SK-N-SH (cell line): Measurements from ENCODE around the gene SND1.

ENCODE experiments used
- CTCF ChIP-seq: fragments of 200-600 bp; sonication (generic); IDR thresholded peaks from 2 replicates; pipeline ENCODE4 v1.6.1; 2017; ENCODE audit warnings: antibody characterized with exemption, mild to moderate bottlenecking, moderate library complexity
- ELF1 ChIP-seq: IDR thresholded peaks from 2 replicates; pipeline ENCODE4 v1.4.0; 2012
- EZH2phosphoT487 ChIP-seq: fragments of 200-600 bp; sonication (generic); IDR thresholded peaks from 2 replicates; pipeline ENCODE4 v1.6.1; 2017; ENCODE audit warnings: low read depth, mixed run types, mild to moderate bottlenecking, antibody characterized with exemption, moderate library complexity, borderline replicate concordance
- NFIC ChIP-seq: IDR thresholded peaks from 2 replicates; pipeline ENCODE4 v1.4.0; 2012; ENCODE audit warnings: borderline replicate concordance
- YY1 ChIP-seq: IDR thresholded peaks from 2 replicates; pipeline ENCODE4 v1.4.0; 2012; ENCODE audit warnings: low read depth, mild to moderate bottlenecking

GRCh38 chr7:127628445-127628844 lies 23.5 kb upstream of the SND1 start:
- peak; percentile 32 for TF ChIP-seq CTCF
- TF ChIP-seq NFIC, result no peak
- TF ChIP-seq EZH2phosphoT487, result no peak
- TF ChIP-seq YY1, result no peak
- TF ChIP-seq ELF1, result no peak
